ENCODE data around the gene APH1B. TPM values are rescaled to one million over a fixed set of nuclear protein-coding genes. Genes with fewer than 3 reads are reported as not detected.
A peak's percentile ranks its signal among the peaks of the same experiment; 100 is the strongest.

APH1B gene
- total RNA-seq, 4 donors from 2014 or later: 20.0 to 35.9 (median 27.2) TPM

GRCh38 chr15:63238171-63238570 is 39.2 kb upstream of the APH1B start:
- TF ChIP-seq, protein P1, sequence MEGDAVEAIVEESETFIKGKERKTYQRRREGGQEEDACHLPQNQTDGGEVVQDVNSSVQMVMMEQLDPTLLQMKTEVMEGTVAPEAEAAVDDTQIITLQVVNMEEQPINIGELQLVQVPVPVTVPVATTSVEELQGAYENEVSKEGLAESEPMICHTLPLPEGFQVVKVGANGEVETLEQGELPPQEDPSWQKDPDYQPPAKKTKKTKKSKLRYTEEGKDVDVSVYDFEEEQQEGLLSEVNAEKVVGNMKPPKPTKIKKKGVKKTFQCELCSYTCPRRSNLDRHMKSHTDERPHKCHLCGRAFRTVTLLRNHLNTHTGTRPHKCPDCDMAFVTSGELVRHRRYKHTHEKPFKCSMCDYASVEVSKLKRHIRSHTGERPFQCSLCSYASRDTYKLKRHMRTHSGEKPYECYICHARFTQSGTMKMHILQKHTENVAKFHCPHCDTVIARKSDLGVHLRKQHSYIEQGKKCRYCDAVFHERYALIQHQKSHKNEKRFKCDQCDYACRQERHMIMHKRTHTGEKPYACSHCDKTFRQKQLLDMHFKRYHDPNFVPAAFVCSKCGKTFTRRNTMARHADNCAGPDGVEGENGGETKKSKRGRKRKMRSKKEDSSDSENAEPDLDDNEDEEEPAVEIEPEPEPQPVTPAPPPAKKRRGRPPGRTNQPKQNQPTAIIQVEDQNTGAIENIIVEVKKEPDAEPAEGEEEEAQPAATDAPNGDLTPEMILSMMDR (IDR thresholded peaks at IDR 0.05): no peak
- TF ChIP-seq POLR2A (IDR thresholded peaks at IDR 0.05): no peak
- no peaks in the 10 kb centered on the region for H3K9me3 ChIP-seq
- no peak for DNase-seq
- H3K27ac ChIP-seq: no peak overlapping the region
- H3K27me3 ChIP-seq: no peaks in the 10 kb centered on the region
- H3K4me1 ChIP-seq: no peaks in the 10 kb centered on the region
- no peaks in the 10 kb centered on the region for H3K36me3 ChIP-seq
- H3K4me3 ChIP-seq: no peak overlapping the region
- intact Hi-C loops (cut with DNase I; ENCODE audit: low total_unique reads): no loop called here

GRCh38 chr15:63238796-63239195 is 38.6 kb upstream of the APH1B start:
- H3K4me1 ChIP-seq: no peaks in the 10 kb centered on the region
- H3K4me3 ChIP-seq: no peak overlapping the region
- no peaks in the 10 kb centered on the region for H3K27me3 ChIP-seq
- no peaks in the 10 kb centered on the region for H3K9me3 ChIP-seq
- intact Hi-C loops (cut with DNase I; ENCODE audit: low total_unique reads): no loop called here
- H3K36me3 ChIP-seq: no peaks in the 10 kb centered on the region
- H3K27ac ChIP-seq: no peak overlapping the region
- no peak for DNase-seq
- TF ChIP-seq, protein P1 (IDR thresholded peaks at IDR 0.05): no peak
- TF ChIP-seq POLR2A (IDR thresholded peaks at IDR 0.05): no peak

DNA sequence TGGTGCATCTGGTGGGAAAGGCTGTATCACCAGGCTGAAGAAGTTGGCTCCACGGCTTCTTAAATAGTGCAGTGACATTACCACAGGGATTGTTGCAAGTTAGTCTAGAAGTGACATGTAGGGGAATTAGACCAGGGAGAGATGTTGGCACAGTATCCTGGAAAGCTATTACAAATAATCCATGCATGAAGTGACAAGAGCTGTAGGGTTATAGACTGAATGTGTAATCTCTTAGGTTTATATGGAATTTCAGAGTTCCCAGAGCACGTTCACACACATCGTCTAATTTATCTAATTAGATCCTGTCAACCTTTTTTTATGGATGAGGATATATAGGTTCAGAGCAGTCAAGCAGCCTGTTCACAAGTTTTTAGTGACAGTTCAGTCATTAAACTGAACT is 37.3 kb upstream of the APH1B start:
- Histone ChIP-seq H3K9me3 (no peaks in the 10 kb centered on the region), H3K36me3 (no peaks in the 10 kb centered on the region), H3K27me3 (no peaks in the 10 kb centered on the region), H3K4me1 (no peaks in the 10 kb centered on the region), H3K27ac (no peak overlapping the region), H3K4me3 (no peak overlapping the region)
- intact Hi-C loops (cut with DNase I; ENCODE audit: low total_unique reads): no loop called here
- TF ChIP-seq POLR2A (IDR thresholded peaks at IDR 0.05): no peak
- TF ChIP-seq, protein P1 (IDR thresholded peaks at IDR 0.05): no peak
- no peak for DNase-seq

- DNase-seq: no peak
- H3K4me3 ChIP-seq: no peak overlapping the region
- H3K36me3 ChIP-seq: no peaks in the 10 kb centered on the region
- H3K9me3 ChIP-seq: no peaks in the 10 kb centered on the region
- no peak overlapping the region for H3K27ac ChIP-seq
- intact Hi-C loops (cut with DNase I; ENCODE audit: low total_unique reads): no loop called here
- no peaks in the 10 kb centered on the region for H3K27me3 ChIP-seq
- TF ChIP-seq, protein P1 (IDR thresholded peaks at IDR 0.05): no peak
- TF ChIP-seq POLR2A (IDR thresholded peaks at IDR 0.05): no peak
- no peaks in the 10 kb centered on the region for H3K4me1 ChIP-seq
These were observed 36.1 kb upstream of the APH1B start for GRCh38 chr15:63241316-63241715.

DNA sequence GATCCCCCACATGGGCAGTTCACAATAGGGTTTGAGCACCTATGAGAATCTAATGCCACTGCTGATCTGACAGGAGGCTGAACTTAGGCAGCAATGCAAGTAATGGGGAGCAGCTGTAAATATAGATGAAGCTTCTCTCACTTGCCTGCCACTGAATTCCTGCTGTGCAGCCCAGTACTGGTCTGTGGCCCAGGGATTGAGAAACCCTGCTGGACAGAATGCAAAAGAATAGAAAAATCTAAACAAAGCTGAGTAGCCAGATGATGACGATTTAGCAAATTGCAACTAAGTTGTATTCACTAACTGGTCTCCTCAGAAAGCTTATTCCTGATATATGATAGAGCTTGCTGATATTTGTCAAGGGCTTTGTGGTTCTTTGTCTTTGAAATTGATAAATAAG is 34.3 kb upstream of the APH1B start:
- intact Hi-C loops (cut with DNase I; ENCODE audit: low total_unique reads): no loop called here

More for the DNA sequence above, 34.3 kb upstream of the APH1B start:
- TF ChIP-seq, protein P1 (IDR thresholded peaks at IDR 0.05): no peak
- TF ChIP-seq POLR2A (IDR thresholded peaks at IDR 0.05): no peak
- H3K4me1 ChIP-seq: no peaks in the 10 kb centered on the region
- no peaks in the 10 kb centered on the region for H3K36me3 ChIP-seq
- no peaks in the 10 kb centered on the region for H3K9me3 ChIP-seq
- no peaks in the 10 kb centered on the region for H3K27me3 ChIP-seq
- peak; percentile 44 to 58 for DNase-seq
- H3K4me3 ChIP-seq: no peak overlapping the region
- peak overlapping the region; percentile 41 to 74 for H3K27ac ChIP-seq

Data from uterus (tissue), 4 donors.